ENCODE data around the gene MAGI1.

DNA sequence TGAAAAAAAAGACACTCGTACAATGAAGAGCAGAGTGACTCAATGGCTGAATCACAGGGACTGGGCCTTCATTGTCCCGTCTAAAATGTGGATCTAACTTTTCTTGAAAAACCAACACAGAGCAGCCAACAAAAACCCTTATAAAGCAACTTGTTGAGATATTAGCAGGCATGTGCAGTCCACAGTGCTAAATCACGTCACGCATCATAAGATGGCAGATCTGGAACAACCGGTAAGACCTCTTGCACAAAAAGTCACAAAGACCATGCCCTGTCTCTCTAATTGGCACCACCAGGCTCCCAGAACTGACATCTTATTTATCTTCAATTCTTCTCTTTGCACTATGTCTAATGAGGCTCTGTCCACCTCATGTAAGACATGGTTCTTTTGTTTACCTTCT, 177.0 kb downstream of the MAGI1 start:
- TF ChIP-seq CTCF (conservative IDR thresholded peaks at IDR 0.05) (no peak), ZFX (IDR thresholded peaks at IDR 0.05) (no peak)

All from C4-2B (cell line).